ENCODE measurements around the gene TNFAIP3. TPM values are rescaled to one million over a fixed set of nuclear protein-coding genes. Genes with fewer than 3 reads are reported as not detected.

Gene TNFAIP3
- total RNA-seq, 2 donors from 2014 or later, result 21.9 to 26.3 TPM

DNA sequence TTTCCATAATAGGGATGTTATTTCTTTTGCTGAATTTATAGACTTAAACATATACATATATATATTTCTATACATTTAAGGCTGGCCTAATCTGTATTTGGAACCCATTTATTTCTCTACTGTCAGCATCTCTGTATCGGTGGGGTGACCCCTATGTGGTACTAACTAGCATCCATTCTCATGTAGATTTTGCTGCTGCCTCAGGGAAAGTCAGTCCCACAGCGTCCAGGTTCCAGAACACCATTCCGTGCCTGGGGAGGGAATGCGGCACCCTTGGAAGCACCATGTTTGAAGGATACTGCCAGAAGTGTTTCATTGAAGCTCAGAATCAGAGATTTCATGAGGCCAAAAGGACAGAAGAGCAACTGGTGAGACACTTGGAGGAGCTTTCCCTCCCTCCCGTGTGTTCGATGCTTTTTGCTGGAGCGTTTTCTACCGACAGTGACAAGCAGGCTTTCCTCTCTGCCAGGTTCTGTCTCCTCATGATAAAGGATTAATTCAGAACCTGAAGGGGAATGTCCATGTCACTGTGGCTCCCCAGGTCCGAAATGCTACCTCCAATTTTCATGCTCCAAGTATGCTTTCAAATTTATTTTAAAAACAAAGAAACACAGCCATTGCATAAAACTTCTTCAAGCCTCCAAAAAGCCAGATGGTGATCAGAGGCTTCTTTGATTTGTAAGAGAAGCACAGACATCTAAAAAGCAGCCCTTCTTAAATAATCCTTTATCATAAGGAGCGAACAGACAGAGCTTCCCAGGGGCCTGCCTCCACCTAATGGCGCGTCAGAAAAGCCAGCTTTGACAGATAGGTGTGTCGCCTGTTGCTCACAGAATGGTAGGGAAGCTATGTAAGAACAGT is 13.1 kb downstream of the TNFAIP3 start:
- no peak for TF ChIP-seq CTCF (IDR thresholded peaks at IDR 0.05)
- Histone ChIP-seq H3K9me3 (no peaks in the 10 kb centered on the region), H3K36me3 (peaks cover 52% of the 10 kb centered on the region), H3K27me3 (replicated peaks; ENCODE audit: insufficient read depth) (no peaks in the 10 kb centered on the region), H3K4me1 (ENCODE audit: control insufficient read depth in 1 of 2, low read depth in 2 of 2) (peaks cover 0 to 6% of the 10 kb centered on the region in 2 donors), H3K27ac (no peak overlapping the region), H3K4me3 (no peak overlapping the region)
- DNase-seq (ENCODE audit: low spot score) (no peak), ATAC-seq (ENCODE audit: insufficient number of reproducible peaks, low FRiP score, low read depth) (no peak)

- Histone ChIP-seq H3K4me3 (no peak overlapping the region), H3K4me1 (ENCODE audit: control insufficient read depth in 1 of 2, low read depth in 2 of 2) (peaks cover 0 to 6% of the 10 kb centered on the region in 2 donors), H3K27ac (no peak overlapping the region), H3K27me3 (replicated peaks; ENCODE audit: insufficient read depth) (no peaks in the 10 kb centered on the region), H3K36me3 (peaks cover 45% of the 10 kb centered on the region), H3K9me3 (no peaks in the 10 kb centered on the region)
- no peak for DNase-seq (ENCODE audit: low spot score)
- TF ChIP-seq CTCF (IDR thresholded peaks at IDR 0.05), result no peak
- no peak for ATAC-seq (ENCODE audit: insufficient number of reproducible peaks, low FRiP score, low read depth)
Measured at GRCh38 chr6:137880746-137881521, 13.9 kb downstream of the TNFAIP3 start.

DNA sequence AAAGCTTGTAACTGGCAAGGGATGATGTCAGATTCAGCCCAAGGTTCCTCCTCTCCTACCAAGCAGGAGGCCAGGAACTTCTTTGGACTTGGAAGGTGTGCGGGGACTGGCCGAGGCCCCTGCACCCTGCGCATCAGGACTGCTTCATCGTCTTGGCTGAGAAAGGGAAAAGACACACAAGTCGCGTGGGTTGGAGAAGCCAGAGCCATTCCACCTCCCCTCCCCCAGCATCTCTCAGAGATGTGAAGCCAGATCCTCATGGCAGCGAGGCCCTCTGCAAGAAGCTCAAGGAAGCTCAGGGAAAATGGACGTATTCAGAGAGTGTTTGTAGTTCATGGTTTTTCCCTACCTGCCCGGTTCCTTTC is 14.4 kb downstream of the TNFAIP3 start:
- DNase-seq (ENCODE audit: low spot score) (no peak), ATAC-seq (ENCODE audit: insufficient number of reproducible peaks, low FRiP score, low read depth) (no peak)
- H3K27ac ChIP-seq, result no peak overlapping the region

GRCh38 chr6:137882225-137882961 is 15.3 kb downstream of the TNFAIP3 start:
- Histone ChIP-seq H3K9me3 (no peaks in the 10 kb centered on the region), H3K27ac (no peak overlapping the region), H3K36me3 (peaks cover 39% of the 10 kb centered on the region), H3K4me1 (ENCODE audit: control insufficient read depth in 1 of 2, low read depth in 2 of 2) (peaks cover 0 to 6% of the 10 kb centered on the region in 2 donors), H3K4me3 (no peak overlapping the region), H3K27me3 (replicated peaks; ENCODE audit: insufficient read depth) (no peaks in the 10 kb centered on the region)
- TF ChIP-seq CTCF (IDR thresholded peaks at IDR 0.05), result no peak
- no peak for DNase-seq (ENCODE audit: low spot score)
- ATAC-seq (ENCODE audit: insufficient number of reproducible peaks, low FRiP score, low read depth), result no peak

More for the DNA sequence above, 14.4 kb downstream of the TNFAIP3 start:
- peaks cover 0 to 6% of the 10 kb centered on the region in 2 donors for H3K4me1 ChIP-seq (ENCODE audit: control insufficient read depth in 1 of 2, low read depth in 2 of 2)
- H3K27me3 ChIP-seq (replicated peaks; ENCODE audit: insufficient read depth), result no peaks in the 10 kb centered on the region
- H3K9me3 ChIP-seq, result no peaks in the 10 kb centered on the region
- H3K36me3 ChIP-seq, result peaks cover 44% of the 10 kb centered on the region
- H3K4me3 ChIP-seq, result no peak overlapping the region
- TF ChIP-seq CTCF (IDR thresholded peaks at IDR 0.05), result no peak
